Astrocyte of the hippocampus (primary cell): ENCODE results near the gene COL4A2.
A peak's percentile ranks its signal among the peaks of the same experiment; 100 is the strongest.
"Not testable (repeated sequence)": the region's sequence is repeated elsewhere in the genome, so short reads cannot be mapped to it uniquely, and the experiment has no call there.

ENCODE experiments used
- DNase-seq: peaks from one replicate; pipeline ENCODE4 v3.0.0; 2011; ENCODE audit warnings: low read depth, low spot score

Gene COL4A2

DNA sequence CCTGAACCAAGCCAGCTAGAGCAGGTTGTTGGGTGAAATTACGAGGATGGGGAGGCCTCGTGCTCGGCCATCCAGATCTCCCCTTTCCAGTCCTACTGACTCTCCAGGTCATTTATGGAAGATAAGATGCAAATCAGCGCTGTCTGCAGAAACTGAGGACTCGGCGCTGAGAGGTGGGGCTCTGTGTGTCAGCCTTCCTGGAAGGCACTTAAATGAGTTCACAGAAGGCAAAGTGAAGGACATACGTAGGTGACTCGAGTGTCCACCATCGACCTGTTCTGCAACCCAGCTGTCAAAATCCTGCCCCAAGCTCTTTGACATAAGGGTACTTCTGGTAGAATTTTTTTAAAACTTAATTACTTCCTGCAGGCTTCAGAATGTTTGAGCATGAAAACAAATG lies 168.0 kb downstream of the COL4A2 start:
- DNase-seq = no peak

DNA sequence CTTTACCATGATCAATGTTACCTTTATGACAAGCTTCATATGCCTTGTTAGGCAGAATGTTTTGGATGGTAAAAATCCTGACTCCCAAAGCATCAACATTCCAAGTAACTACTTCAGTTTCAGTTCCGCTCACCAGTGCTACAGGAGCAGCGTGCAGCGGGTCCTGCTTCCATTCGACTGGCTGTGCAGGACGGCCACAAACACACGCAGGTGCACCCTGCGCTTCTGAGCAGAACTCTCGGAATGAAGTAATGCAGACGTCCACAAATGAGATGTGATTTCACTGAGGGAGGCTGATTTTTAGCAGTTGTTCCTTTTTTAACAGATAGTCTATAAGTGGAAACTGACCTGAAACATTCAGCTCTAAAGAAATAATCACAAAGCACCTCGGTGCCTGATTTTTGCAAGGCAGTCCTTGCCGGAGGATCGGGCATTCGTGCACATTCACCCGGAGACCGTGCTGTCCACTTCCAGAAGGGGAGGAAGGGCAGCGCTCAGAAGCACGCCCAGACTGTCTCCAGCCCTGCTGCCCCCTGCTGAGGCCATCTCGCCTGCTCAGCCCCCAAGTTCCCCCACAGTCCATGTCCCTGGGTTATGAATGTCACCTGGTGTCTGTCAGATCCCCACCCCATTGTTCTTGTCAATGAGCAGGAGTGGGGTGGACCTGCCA lies 168.6 kb downstream of the COL4A2 start:
- DNase-seq = no peak

DNA sequence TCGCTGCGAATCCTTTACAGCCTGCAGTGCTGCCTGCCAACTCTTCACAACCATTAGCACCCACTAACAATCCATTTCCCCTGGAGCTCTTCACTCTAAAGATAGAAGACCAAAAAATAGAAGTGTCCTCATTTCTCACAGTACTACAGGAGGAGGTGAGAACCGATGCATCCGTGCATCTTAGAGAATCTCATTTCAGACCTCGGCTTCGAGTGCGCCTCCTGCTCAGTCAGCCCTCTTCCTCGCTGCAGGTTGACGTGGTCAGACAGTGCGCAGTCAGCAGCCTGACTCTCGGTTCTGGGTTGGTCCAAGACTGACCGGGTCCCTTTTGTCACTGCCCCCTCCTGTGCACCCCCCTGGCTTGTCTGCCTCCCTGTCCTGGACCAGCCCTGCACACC lies 169.1 kb downstream of the COL4A2 start:
- no peak for DNase-seq

DNA sequence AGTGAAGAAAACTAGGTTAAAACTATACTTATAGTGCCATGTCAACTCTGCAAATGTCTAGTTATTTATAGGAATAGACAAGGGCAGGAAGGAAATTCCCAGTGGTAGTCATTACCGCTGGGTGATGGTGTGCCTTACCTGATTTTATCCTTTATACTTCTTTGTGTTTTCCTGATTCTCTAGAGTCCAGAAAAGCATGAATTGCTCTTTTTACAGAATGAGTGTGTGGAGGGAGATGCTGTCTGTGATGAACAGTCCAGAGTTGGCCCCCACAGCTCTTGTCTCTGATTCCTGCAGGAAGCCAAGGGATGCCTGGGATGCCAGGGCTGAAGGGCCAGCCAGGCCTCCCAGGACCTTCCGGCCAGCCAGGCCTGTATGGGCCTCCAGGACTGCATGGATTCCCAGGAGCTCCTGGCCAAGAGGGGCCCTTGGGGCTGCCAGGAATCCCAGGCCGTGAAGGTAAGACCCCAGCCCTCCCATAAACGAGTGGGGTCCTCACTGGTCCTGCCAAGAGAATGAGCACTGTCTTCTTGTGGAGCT lies 170.7 kb downstream of the COL4A2 start:
- DNase-seq = no peak

DNA sequence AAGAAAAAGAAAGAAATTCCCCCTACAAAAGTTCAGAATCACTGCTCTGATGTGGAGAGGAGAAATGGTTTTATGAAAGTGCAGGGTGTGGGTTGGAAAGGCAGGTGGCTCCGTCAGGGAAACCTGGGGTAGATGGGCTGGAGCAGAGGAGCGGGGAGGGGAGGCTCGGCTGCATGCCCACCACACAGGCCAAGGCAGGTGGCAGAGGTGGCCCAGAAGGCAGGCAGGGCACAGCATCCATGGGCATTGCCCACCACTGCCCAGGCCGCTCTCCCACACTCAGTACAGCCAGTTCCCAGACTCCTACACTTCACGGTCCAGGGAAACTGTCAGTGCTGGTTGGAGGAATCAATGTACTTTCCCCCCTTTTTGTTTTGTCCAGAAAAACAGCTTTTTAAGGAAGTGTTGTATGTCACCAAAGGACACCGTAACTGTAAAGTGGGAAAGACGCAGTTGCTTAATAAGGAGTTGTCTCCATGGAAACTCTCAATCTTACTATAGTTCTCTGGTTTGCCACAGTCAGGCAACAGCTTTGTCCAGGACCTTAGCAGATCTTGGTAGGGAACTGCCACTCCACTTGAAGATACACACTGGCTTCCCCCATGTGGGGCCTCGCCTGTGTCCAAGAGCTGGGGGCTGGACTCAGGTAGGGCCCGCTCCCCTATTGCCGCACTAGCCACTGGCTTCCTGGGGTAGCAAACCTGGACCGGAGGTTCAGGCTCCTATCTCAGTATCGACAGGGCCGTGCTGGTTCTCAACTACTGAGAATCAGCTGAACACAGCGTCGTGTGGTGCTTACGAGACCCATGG lies 171.5 kb downstream of the COL4A2 start:
- no peak for DNase-seq

DNA sequence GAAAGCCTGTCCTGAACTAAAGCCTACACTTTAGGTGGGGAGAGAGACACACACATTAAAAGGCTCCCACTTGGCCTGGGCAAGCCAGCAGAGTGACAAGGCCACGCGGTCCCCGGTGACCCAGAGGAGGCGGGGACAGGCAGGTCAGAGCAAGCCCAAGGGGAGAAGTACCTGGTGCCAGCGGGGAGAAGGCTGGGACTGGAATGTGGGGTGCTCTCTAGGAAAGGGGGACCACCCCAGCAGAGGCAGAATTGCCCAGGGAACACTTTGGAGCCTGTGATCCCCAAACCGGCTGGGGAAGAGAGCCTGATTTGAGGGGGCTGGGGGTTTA lies 172.1 kb downstream of the COL4A2 start:
- DNase-seq = no peak

DNA sequence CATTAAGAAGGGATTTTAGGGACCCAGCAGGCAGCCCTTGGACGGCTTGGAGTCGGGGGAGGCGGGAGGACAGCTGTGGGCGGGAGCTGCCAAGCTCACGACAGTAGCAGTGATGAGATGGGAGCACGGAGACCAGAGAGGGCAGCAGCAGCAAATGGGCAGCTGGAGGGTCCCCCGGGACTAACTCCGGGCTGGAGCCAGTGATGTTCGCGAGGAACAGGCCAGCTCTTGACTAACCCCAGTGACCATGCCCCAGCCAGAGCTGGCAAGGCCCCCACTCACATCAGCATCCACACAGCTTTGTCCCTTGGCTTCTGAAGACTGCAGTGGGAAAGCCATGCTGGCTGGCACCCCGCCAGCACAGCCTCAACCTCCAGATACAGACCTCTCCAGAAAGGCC lies 172.6 kb downstream of the COL4A2 start:
- no peak for DNase-seq

DNA sequence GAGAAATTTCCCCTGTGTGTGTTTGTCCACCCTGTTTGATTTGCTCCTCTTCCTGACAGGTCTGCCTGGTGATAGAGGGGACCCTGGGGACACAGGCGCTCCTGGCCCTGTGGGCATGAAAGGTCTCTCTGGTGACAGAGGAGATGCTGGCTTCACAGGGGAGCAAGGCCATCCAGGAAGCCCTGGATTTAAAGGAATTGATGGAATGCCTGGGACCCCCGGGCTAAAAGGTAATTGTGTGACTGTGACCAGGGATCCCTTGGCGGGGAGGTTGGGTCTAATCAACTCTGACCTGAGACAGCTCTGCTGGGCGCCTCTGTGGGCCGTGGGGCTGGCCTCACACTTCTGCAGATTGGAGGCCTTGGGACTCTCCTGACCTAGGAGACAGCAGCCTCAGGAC lies 173.1 kb downstream of the COL4A2 start:
- DNase-seq = no peak

DNA sequence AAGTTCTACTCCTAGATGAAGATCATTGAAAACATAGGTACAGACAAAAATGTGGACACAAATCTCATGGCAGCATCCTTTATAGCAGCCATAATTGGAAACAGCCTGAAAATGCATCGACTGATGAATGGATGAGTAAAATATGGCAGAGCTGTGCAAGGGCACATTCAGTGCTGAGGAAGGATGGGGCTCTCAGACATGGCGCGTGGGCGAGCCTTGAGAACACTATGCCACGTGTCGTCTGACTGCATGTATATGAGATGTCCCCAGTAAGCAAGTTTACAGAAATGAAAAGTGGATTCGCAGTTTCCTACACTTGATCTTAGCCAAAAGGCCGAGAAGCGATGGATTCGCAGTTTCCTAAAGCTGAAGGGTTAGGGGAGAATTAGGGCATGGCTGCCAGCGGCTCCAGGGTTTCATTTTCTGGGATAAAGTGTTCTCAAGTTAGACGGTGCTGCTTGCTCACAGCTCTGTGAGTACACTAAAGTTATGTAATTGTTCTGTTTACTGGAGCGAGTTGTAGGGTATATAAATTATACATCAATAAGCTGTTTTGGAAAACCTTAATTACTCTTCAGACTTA lies 176.4 kb downstream of the COL4A2 start:
- no peak for DNase-seq

DNA sequence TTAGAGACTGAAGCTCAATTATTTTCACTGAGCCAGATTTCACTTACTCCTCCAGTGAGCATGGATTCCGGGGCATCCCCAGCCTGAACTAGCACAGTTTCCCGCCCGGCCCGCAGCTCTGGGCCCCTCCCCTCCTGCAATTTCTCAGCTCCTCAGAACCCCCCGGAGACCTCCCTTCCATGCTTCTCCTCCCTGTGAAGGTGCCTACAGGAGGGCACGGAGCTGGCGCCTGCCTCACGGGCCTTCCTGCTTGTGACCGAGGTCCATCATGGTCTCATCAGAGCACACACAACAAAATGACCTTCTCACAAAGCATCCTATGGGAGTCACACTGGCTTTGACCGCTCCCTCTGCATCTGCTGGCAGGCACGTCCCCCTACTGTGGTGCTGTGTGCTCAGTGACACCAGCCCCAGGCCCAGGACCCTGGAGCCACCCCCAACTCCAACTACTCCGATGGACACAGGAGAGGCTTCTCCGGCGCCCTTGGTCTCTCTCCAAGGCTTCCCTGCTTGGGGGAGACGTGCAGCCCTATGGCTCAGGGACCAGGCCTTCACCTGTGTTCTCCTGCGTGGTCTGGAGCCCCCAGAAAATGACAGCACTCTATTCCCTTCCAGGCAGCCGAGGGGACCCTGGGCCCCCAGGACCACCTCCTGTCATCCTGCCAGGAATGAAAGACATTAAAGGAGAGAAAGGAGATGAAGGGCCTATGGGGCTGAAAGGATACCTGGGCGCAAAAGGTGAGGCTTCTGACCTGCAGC lies 177.4 kb downstream of the COL4A2 start:
- no peak for DNase-seq

DNA sequence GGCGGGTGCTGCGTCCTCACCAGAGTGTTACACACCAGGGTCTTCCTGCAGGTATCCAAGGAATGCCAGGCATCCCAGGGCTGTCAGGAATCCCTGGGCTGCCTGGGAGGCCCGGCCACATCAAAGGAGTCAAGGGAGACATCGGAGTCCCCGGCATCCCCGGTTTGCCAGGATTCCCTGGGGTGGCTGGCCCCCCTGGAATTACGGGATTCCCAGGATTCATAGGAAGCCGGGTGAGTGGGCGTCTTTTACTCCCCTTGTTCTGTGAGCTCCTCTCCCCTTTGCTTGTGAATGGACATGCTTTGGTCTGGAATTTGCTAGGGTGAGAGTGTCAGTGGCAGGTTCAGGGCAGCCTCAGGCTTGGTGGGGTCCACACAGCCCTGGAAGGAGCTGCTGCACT lies 178.5 kb downstream of the COL4A2 start:
- DNase-seq = peak; percentile 87

DNA sequence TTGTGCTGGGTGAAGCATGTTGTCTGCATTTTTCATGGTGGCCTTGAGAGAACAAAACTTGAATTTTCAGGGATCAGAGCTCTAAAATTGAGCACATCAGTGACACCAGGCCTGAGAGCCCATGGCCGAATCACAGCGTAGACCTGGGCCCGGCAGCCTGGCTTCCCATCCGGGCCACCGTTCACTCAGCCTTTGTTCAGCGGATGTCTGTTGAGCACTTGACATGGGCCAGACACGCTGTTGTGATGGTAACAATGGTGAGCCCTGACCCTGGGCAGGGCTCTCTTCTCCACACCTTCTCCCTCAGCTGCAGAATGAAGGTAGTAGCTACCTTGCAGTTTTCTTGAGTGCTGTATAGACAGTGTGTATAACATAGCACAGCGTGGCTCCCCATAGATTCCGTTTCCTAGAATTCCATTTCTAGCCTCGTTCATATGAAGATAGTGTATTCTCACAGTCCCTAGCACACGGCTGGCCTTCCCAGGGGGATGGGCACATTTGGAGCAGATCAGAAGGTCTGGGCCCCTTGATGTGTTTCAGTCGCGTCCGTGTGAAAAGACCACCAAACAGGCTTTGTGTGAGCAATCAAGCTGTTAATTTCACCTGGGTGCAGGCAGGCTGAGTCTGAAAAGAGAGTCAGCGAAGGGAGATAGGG lies 179.1 kb downstream of the COL4A2 start:
- no peak for DNase-seq

DNA sequence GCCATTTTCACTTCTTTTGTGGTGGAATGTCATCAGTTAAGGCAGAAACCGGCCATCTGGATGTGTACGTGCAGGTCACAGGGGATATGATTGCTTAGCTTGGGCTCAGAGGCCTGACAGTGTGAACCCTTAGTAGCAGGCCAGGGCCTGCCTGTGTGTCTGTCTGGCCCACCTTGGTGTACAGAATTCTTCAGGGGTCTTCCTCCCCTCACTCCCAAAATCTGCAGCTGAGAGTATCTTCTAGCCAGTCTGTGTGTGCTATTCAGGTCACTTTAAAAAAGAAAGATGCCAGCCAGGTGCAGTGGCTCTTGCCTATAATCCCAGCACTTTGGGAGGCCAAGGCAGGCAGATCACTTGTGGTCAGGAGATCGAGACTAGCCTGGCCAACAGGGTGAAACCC lies 179.8 kb downstream of the COL4A2 start:
- not testable (repeated sequence) for DNase-seq

DNA sequence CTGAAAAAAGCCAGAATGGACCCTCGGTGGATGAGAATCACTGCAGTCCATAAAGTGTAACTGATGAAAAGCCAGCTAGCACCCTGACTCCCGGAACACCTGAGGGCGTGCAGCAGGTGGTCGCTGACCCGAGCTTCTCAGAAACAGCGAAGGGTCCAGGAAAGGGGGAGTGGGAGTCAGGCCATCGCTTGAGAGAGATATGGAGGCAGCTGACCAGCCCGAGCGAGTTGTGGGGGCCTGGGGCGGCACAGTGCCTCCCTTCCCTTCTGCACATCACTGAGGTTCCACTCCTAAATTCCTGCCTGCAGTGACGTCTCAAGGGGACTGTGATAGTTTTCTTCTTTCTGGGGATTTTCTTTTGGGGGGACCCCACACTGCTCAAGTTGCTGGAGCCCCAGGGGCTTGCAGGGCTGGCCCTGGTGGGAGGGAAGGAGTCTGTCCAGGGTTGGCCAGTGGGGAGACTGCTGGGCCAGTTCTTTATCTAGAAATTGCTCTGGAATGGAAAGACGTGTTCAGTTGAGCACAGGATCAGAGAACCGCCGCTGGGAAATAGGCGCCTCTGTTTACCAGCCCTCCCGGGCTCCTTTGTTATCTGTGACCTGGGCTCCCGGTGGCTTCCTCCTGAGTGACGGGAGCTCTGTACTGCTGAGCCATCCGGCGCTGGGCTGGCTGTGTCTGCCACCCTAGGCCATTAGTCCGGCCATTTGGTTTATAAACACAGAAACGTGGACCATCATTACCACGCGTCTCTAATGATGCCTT lies 183.1 kb downstream of the COL4A2 start:
- no peak for DNase-seq

DNA sequence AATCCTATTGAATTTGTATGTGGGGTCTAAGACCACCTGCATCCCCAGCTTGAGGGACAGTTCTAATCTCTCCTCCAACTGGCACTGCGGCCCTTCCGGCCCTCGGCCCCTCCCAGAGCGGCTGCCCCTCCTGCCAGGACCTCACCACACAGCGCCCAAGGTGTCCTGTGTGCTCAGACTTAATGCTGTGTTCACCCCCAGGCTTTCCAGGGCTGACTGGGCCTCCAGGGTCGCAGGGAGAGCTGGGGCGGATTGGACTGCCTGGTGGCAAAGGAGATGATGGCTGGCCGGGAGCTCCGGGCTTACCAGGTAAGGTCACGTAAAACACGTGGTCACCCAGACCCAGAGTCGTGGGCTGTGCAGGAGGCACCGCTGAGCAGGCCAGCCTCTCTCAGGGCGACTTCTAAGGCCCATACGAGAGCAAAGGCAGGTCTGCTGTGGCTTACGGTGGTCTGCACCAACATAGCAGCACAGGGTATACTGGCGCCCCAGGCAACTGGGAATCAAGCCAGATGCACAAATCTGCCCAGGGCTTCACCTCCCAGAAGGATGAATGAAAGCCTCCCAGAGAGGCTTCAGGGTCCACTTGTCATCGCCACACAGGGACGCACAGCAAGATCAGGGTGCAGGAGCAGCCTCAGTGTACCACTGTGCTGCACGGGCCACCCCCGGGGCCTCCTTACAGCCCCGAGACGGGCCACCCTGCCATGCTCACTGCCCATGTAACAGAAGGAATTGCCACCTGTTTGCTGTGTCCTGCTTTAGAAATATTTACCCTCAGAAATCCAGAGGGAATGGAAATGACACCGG lies 185.0 kb downstream of the COL4A2 start:
- no peak for DNase-seq

DNA sequence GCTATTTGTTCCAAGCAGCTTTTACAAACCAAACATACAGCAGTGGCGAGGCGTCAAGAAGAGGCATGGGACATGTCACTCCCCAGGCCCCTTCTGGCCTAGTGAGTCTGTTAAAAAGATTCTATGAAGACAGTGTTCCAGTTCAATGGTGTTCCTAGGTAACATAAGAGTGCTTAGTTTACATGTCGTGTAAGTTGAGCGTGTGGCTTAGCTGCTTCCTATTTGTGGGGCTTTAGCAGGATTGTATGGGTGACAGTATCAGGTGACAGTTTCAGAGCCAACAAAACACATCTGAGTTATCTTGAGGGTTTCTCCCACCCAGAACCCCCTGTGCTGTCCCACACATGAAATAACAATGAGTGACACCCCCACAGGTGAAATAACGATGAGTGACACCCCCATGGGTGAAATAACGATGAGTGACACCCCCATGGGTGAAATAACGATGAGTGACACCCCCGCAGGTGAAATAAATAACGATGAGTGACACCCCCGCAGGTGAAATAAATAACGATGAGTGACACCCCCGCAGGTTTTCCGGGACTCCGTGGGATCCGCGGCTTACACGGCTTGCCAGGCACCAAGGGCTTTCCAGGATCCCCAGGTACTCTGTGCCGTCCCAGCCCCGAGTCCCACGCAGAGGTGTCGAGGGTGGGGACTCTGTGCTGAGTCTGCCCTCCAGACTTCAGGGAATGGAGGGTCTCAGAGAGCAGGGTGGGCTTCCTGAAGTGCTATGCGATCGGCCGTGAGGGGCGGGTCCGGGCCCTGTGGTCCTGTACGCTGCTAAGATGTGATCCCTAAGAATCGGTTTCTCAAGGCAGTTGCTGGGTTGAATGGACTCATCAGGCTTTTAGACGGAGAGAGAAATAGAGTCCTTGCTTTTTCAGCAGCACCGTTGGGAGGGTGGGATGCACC lies 185.9 kb downstream of the COL4A2 start:
- DNase-seq = no peak

DNA sequence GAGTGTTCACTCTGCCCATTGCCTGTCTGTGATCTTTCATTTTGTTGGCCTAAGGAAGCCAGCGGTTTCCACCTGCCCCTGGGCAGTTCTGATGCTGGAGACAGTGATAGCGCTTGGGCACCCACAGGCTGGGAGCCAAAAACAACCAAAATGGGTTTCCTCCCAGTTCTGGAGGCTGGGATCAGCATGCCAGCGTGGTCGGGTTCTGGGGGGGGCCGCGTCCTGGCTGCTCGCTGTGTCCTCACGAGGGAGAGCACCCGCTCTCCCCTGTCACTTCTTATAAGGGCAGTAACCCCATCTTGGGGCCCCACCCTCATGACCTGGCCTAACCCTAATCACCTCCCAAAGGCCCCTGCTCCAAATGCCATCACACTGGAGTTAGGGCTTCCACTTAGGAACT lies 186.5 kb downstream of the COL4A2 start:
- no peak for DNase-seq

DNA sequence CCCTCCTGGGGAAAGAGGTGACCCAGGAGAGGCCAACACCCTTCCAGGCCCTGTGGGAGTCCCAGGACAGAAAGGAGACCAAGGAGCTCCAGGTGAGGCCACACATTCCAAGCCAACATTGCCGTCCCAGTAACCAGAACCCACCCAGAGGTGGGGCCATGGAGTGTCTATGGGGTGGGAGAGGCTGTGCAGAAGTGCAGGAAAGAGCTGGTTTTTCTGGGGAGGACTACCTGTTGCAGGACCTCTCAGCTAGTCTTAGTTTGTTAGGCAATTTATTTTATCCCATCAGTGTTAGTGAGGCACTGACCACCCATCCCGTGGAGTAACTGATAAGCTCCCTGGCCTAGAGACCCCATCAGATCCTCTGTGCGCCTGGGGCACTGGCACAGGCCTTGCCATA lies 188.3 kb downstream of the COL4A2 start:
- DNase-seq = no peak

DNA sequence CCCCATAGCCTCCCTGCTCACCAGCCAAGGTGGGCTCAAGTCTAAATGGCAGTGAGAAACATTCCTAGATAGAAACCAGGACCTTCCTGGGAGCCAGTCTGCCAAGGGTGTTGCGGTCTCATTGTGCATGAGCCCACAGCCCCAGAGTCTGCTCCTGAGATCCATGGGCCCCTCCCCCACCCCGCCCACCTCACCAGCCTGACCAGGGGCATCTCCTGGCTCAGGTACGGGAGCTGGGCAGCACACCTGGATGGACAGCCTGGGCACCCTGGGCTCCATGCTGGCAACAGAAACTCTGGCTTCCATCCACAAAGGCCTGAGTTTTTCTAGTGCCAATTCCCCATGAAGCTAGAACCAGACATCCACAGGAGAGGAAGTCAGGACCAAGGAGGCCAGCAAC lies 188.8 kb downstream of the COL4A2 start:
- DNase-seq = no peak
